ENCODE data around the gene HSD17B8.
"Not testable (repeated sequence)": the region's sequence is repeated elsewhere in the genome, so short reads cannot be mapped to it uniquely, and the experiment has no call there.

HSD17B8 gene

GRCh38 chr6:33207552-33208090 is 3.2 kb downstream of the HSD17B8 start:
- DNase-seq, result no peak

GRCh38 chr6:33208091-33208967 is 3.9 kb downstream of the HSD17B8 start, which contains the start of gene RING1:
Gene RING1 (plus strand): TSS chr6:33208500. CDS start chr6:33208823, 323 bp downstream.
- peak; percentile 87 for DNase-seq

- no peak for DNase-seq
Observed at GRCh38 chr6:33209856-33210255, 5.4 kb downstream of the HSD17B8 start.

GRCh38 chr6:33211136-33211535 is 6.7 kb downstream of the HSD17B8 start:
- no peak for DNase-seq

GRCh38 chr6:33211666-33212422 is 7.4 kb downstream of the HSD17B8 start:
- no peak for DNase-seq

- no peak for DNase-seq
Observed at GRCh38 chr6:33212857-33213165, 8.4 kb downstream of the HSD17B8 start.

- no peak for DNase-seq
Observed at GRCh38 chr6:33213166-33213988, 8.9 kb downstream of the HSD17B8 start.

GRCh38 chr6:33213989-33214335 is 9.5 kb downstream of the HSD17B8 start:
- DNase-seq, result no peak

GRCh38 chr6:33215271-33216116 is 11.0 kb downstream of the HSD17B8 start:
- DNase-seq, result no peak

GRCh38 chr6:33216117-33216649 is 11.7 kb downstream of the HSD17B8 start:
- no peak for DNase-seq

GRCh38 chr6:33217246-33217645 is 12.8 kb downstream of the HSD17B8 start:
- no peak for DNase-seq

GRCh38 chr6:33217681-33218080 is 13.2 kb downstream of the HSD17B8 start:
- no peak for DNase-seq

GRCh38 chr6:33226503-33227120 is 22.2 kb downstream of the HSD17B8 start:
- DNase-seq, result not testable (repeated sequence)

- no peak for DNase-seq
Observed at GRCh38 chr6:33235221-33235634, 30.8 kb downstream of the HSD17B8 start.

- no peak for DNase-seq
Observed at GRCh38 chr6:33236328-33236727, 31.9 kb downstream of the HSD17B8 start.

GRCh38 chr6:33236852-33237251 is 32.4 kb downstream of the HSD17B8 start:
- no peak for DNase-seq

GRCh38 chr6:33237741-33238140 is 33.3 kb downstream of the HSD17B8 start:
- DNase-seq, result no peak

GRCh38 chr6:33241968-33242367 is 37.5 kb downstream of the HSD17B8 start:
- DNase-seq, result peak; percentile 72

GRCh38 chr6:33243476-33243875 is 39.0 kb downstream of the HSD17B8 start:
- no peak for DNase-seq

GRCh38 chr6:33247977-33248642 is 43.7 kb downstream of the HSD17B8 start:
- peak; percentile 92 for DNase-seq

- no peak for DNase-seq
Observed at GRCh38 chr6:33248643-33248931, 44.1 kb downstream of the HSD17B8 start.
